DND-41 (cell line): Measurements from ENCODE around the gene SLC8A3.

ENCODE experiments used
- EZH2 ChIP-seq: IDR thresholded peaks from 3 replicates; pipeline ENCODE4 v1.6.1; 2012; ENCODE audit warnings: borderline replicate concordance, low read depth, mild to moderate bottlenecking, moderate library complexity, low read length, inconsistent platforms; ENCODE audit not compliant: severe bottlenecking
- TF ChIP-seq, protein P1 (sequence below): IDR thresholded peaks from 2 replicates; pipeline ENCODE4 v1.5.1; 2012; ENCODE audit warnings: borderline replicate concordance, low read length, moderate library complexity, mild to moderate bottlenecking; ENCODE audit not compliant: poor library complexity, severe bottlenecking; ENCODE audit errors: extremely low read depth

- TF ChIP-seq, protein P1, sequence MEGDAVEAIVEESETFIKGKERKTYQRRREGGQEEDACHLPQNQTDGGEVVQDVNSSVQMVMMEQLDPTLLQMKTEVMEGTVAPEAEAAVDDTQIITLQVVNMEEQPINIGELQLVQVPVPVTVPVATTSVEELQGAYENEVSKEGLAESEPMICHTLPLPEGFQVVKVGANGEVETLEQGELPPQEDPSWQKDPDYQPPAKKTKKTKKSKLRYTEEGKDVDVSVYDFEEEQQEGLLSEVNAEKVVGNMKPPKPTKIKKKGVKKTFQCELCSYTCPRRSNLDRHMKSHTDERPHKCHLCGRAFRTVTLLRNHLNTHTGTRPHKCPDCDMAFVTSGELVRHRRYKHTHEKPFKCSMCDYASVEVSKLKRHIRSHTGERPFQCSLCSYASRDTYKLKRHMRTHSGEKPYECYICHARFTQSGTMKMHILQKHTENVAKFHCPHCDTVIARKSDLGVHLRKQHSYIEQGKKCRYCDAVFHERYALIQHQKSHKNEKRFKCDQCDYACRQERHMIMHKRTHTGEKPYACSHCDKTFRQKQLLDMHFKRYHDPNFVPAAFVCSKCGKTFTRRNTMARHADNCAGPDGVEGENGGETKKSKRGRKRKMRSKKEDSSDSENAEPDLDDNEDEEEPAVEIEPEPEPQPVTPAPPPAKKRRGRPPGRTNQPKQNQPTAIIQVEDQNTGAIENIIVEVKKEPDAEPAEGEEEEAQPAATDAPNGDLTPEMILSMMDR: no peak
- no peak for TF ChIP-seq EZH2
These were observed 159.2 kb downstream of the SLC8A3 start for GRCh38 chr14:70029296-70030132.
